Skin epidermis (tissue), 12 donors: Measurements from ENCODE around the gene TTC5.
"Not testable (repeated sequence)": the region's sequence is repeated elsewhere in the genome, so short reads cannot be mapped to it uniquely, and the experiment has no call there.

ENCODE experiments used
- H3K27ac ChIP-seq, 21 experiments: fragments of 200-600 bp; sonication (generic) in 11 of 21; one replicate each; pipeline ENCODE4 v1.5.0; 2020; ENCODE audit warnings: mild to moderate bottlenecking in 3 of 21, inconsistent platforms in 2 of 21, moderate library complexity in 2 of 21
- H3K4me3 ChIP-seq, 7 experiments: fragments of 200-600 bp; sonication (generic) in 2 of 7; one replicate each; pipeline ENCODE4 v1.5.0; 2020; ENCODE audit warnings: inconsistent platforms in 2 of 7, mild to moderate bottlenecking in 2 of 7, moderate library complexity in 1 of 7

TTC5 gene

DNA sequence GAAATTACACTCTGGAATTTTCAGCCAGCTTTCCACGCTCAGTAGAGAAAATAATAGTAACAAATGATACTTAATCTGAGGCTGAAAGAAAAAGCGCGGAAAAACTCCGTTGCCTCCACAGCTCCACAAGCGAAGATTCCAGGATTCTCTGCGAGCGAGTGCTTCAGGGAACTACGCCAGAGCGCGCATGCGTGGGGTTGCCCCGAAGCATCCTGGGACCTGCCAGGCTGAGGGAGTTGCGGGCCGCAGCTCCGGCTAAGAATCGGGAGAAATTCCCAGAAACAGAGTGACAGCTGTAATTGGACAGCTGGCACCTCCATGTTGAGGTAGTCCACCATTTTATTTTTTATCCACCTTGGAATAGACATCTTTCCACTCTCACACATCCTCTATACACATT lies 12.0 kb upstream of the TTC5 start:
- no peak overlapping the region for H3K27ac ChIP-seq
- no peak overlapping the region for H3K4me3 ChIP-seq

DNA sequence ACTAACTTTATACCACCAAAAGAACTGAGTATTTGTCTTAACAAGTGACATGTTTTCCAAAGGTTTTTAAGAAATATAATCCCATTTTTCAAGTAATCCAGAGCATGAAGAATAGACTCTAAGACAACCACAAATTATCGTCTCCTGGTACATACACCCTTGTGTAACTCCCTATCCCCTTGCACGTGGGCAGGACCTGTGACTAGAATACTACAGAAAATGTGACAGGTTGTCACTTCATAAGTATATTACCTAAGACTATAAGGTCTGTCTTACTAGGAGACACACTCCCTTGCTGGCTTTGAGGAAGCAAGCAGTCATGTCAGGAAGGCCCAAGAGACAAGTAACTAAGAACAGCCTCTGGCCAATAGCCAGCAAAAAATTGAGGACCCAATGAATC lies 8.3 kb upstream of the TTC5 start:
- no peak overlapping the region for H3K4me3 ChIP-seq

DNA sequence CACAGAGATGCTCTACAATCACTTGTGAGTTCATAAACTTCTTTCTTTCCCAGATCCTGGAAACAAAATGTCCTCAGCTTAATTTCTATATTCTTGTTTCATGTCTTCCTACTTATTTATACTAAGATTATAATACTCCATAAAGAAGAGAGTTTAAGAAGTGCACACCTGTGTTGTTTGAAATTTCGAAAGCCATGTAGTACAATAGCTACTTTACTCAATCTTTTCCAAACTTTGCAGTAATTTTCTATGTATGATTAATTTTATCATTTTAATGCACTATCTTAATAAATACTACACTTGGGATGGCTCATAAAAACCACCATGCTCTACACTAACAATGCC lies 300 bp upstream of the TTC5 start:
- no peak overlapping the region for H3K27ac ChIP-seq
- H3K4me3 ChIP-seq: peak overlapping the region in 5 of 7 experiments; percentile 44 to 83 (median 53)

More for the DNA sequence above, 8.3 kb upstream of the TTC5 start:
- H3K27ac ChIP-seq: no peak overlapping the region

DNA sequence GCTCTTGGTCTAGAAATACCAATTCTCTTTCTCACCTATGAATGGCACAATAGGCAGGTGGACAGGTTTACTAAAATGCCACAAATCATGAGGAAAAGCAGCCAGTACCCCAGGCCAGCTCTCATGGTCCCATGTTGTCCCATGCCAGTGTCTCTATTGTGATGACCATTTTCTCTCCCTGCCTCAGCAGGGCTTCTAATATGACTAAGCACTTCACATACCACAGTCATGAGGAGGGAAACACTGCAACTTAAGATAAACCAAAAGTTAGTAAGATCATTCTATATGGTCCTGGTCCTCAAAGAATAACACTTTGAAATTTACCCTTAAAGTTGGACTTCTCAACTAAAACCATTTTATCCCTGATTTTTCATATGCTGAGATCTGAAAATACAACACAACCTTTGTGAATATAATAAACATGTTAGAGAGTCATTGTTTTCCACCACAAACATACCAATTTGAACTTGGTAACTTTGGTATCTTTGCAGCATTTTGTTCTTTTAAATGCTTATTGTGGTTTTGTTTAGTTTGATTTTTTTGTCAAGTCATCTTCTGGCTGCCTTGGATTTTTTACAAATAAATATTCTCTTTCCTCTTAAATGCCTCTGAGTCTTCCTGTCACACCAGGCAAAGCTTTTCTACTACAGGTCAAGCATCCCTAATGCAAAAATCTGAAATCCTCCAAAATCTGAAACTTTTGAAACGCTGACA lies 3.6 kb downstream of the TTC5 start:
- no peak overlapping the region for H3K4me3 ChIP-seq
- no peak overlapping the region for H3K27ac ChIP-seq

DNA sequence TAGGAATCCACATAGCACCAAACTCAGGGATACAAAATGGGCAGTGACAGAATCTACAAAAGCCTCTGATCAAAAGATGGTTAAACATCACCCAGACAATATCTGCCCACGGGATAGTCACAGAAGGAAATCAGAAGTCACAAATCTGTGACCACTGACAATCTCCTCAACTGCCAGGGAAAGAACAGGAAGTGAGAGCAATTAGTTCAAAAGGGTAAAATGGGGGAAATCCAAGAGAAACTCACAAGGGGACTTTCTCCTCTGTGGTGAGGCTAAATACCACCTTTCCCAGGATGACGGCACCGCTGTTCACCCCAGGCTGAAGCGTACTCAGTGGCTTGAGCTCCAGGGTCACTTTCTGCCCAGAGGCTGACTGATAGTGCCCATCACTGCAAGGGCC lies 10.7 kb downstream of the TTC5 start:
- Histone ChIP-seq H3K27ac (no peak overlapping the region), H3K4me3 (no peak overlapping the region)

DNA sequence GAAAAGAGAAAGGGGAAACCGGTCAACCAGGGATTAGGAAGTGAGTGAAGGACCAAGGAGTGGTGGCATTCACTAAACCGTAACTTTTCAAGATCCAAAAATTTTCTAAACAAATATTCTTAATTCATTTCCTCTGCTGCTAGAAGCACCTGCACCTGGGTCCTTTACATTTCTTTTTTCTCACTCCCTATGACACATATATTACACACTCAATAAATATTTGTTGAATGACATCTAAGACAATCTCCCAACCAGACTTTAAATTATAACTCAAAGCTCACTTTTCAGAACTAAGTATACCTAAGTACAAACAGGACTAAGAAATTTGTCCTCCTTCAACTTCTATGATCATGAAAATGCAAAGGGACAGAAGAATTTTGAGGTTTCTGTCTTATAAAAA lies 11.1 kb downstream of the TTC5 start:
- H3K27ac ChIP-seq: no peak overlapping the region
- H3K4me3 ChIP-seq: no peak overlapping the region

DNA sequence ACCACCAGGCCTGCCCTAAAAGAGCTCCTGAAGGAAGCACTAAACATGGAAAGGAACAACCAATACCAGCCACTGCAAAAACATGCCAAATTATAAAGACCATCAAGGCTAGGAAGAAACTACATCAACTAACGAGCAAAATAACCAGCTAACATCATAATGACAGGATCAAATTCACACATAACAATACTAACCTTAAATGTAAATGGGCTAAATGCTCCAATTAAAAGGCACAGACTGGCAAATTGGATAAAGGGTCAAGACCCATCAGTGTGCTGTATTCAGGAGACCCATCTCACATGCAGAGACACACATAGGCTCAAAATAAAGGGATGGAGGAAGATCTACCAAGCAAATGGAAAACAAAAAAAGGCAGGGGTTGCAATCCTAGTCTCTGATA lies 23.8 kb downstream of the TTC5 start:
- H3K4me3 ChIP-seq, H3K27ac ChIP-seq: not testable (repeated sequence)

DNA sequence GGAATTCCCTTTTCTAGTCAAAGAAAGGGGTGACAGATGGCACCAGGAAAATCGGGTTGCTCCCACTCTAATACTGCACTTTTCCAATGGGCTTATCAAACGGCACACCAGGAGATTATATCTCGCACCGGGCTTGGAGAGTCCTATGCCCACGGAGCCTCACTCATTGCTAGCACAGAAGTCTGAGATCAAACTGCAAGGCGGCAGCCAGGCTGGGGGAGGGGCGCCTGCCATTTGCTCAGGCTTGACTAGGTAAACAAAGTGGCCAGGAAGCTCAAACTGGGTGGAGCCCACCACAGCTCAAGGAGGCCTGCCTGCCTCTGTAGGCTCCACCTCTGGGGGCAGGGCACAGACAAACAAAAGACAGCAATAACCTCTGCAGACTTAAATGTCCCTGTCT lies 25.5 kb downstream of the TTC5 start:
- not testable (repeated sequence) for H3K4me3 ChIP-seq, H3K27ac ChIP-seq

DNA sequence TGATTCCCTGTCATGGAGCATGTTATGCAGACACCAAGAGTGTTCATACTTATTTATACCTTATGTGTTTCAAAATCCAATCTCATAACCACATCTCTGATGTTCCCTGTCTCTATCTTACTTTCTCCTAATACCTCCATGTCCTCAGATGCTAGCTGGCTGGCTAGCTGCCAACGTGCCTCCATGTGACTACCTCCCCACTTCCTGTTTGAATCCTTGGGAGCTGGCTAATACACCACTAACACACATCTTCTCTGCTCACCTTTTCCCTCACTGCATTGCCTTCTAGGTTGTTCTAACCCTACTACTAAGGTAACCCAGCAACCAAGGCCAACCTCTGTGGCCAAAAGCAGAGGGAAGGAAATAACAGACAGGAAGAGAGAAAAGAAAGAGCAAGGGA lies 27.3 kb downstream of the TTC5 start:
- no peak overlapping the region for H3K27ac ChIP-seq

DNA sequence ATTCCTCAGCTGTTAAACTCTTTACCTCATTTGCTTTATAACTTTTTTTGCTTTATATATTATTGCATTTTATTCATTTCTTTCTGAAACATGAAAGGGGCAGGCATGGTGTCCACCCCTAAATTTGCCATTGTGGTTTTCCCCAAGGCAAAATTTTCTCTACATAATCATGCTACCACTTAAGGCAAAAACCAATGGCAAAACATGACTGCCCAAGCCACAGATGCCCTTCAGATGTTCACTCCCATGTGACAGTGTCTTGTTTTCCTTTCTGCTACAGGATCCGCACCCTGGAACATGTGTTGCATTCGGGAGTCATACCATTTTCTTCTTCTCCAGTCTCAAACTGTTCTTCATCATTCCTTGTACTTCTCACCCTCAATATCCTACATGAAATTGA lies 28.3 kb downstream of the TTC5 start:
- no peak overlapping the region for H3K27ac ChIP-seq
- no peak overlapping the region for H3K4me3 ChIP-seq

More for the DNA sequence above, 27.3 kb downstream of the TTC5 start:
- H3K4me3 ChIP-seq: no peak overlapping the region

DNA sequence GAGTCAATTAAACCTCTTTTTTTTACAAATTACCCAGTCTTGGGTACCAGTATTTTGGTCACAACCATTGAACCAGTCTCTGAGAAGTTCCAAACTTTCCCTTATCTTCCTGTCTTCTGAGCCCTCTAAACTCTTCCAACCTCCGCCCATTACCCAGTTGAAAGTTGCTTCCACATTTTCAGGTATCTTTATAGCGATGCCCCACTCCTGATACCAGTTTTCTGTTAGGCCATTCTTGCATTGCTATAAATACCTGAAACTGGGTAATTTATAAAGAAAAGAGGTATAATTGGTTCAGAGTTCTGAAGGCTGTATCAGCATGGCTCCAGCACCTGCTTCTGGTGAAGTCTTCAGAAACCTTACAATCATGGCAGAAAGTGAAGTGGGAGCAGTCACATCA lies 31.7 kb downstream of the TTC5 start:
- Histone ChIP-seq H3K4me3 (no peak overlapping the region), H3K27ac (no peak overlapping the region)

DNA sequence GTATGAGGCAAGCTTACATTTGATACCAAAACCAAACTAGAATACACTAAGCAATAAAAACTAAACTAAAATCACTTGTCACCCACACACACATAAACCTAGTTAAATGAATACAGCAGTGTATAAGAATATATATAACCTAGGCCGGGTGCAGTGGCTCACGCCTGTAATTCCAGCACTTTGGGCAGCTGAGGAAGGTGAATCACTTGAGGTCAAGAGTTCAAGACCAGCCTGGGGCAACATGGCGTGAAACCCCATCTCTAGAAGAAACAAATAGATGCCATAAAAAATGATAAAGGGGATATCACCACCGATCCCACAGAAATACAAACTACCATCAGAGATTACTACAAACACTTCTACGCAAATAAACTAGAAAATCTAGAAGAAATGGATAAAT lies 41.4 kb downstream of the TTC5 start:
- not testable (repeated sequence) for H3K27ac ChIP-seq, H3K4me3 ChIP-seq

DNA sequence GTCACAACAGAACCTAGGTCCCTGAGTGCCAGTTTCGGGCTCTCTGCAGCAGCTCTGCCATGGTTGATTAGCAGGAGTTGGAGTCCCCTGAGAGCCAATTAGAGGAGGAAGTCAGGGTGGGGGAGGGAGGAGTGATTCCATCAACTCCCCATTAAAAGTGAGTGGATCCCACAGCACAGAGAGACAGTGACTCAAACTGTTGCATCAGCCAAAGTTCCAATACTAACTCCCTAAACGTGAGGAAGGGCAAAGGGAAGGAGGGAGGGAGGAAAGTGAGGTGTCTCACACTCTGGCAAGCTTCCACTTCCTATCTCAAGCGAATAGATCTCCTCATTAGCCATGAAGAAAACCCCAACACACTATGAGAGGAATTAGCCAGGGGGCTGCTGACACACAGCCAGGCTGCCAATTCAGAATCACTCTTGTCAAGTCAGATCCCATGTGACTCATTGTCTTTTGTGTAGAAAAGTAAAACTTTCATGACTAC lies 43.1 kb downstream of the TTC5 start:
- no peak overlapping the region for H3K27ac ChIP-seq
- no peak overlapping the region for H3K4me3 ChIP-seq

DNA sequence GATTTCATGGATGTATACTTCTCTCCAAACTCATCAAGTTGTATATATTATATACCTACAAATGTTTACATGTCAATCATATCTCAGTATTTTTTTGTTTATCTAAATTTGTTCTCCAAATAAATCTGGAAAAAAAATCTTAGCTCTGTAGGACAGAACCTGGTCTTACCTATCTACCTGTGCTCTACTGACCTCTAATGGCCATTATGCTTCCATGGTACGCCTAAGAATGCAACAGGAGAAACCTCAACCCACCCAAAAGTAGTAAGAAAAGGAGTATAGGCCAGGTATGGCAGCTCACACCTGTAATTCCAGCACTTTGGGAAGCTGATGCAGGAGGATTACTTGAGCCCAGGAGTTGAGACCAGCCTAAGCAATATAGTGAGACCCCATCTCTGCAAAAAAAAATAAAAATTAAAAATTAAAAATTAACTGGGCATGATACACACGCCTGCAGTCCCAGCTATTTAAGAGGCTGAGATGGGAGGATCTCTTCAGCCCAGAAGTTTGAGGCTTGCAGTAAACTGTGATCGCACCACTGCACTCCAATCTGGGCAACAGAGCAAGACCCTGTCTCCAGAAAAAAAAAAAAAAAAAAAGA lies 58.0 kb downstream of the TTC5 start:
- H3K4me3 ChIP-seq: no peak overlapping the region
- no peak overlapping the region for H3K27ac ChIP-seq
